HepG2 (cell line): ENCODE results near the gene ZNF106. TPM values are rescaled to one million over a fixed set of nuclear protein-coding genes. Genes with fewer than 3 reads are reported as not detected.

ENCODE experiments used
- CBX5 ChIP-seq: sonication (generic); formaldehyde crosslinking; IDR thresholded peaks from 2 replicates; pipeline ENCODE4 v1.4.0; 2020; ENCODE audit warnings: missing genetic modification reagents, borderline replicate concordance
- HMGA1 ChIP-seq: sonication (generic); formaldehyde crosslinking; conservative IDR thresholded peaks from 2 replicates; pipeline ENCODE4 v1.4.0; 2020; ENCODE audit warnings: missing genetic modification reagents
- ISL2 ChIP-seq: sonication (generic); formaldehyde crosslinking; IDR thresholded peaks from 2 replicates; pipeline ENCODE4 v1.5.0; 2020; ENCODE audit warnings: missing genetic modification reagents
- JARID2 ChIP-seq: sonication (generic); formaldehyde crosslinking; IDR thresholded peaks from 2 replicates; pipeline ENCODE4 v1.8.1; 2023; ENCODE audit warnings: missing genetic modification reagents, inconsistent platforms; ENCODE audit not compliant: insufficient replicate concordance
- MAZ ChIP-seq, 2 experiments: sonication (generic) in 1 of 2; formaldehyde crosslinking in 1 of 2; IDR thresholded peaks; 2 replicates each; pipeline versions ENCODE4 v1.5.0 to v1.6.1; 2012 to 2020; ENCODE audit warnings: low read depth in 2 of 2, mild to moderate bottlenecking in 2 of 2, borderline replicate concordance in 1 of 2, improper control_type of control experiment in 1 of 2, low read length in 1 of 2, missing genetic modification reagents in 1 of 2, moderate library complexity in 1 of 2
- MED1 ChIP-seq: sonication (generic); formaldehyde crosslinking; IDR thresholded peaks from 2 replicates; pipeline ENCODE4 v1.4.0; 2020; ENCODE audit warnings: missing genetic modification reagents
- MLXIP ChIP-seq: sonication (generic); formaldehyde crosslinking; IDR thresholded peaks from 2 replicates; pipeline ENCODE4 v1.9.0; 2021; ENCODE audit warnings: missing genetic modification reagents, borderline replicate concordance
- MXD4 ChIP-seq: IDR thresholded peaks from 2 replicates; pipeline ENCODE4 v1.6.1; 2016; ENCODE audit warnings: mild to moderate bottlenecking, missing biosample characterization, missing genetic modification reagents
- SALL1 ChIP-seq: sonication (generic); formaldehyde crosslinking; IDR thresholded peaks from 2 replicates; pipeline ENCODE4 v1.8.0; 2022; ENCODE audit warnings: mild to moderate bottlenecking, missing genetic modification reagents
- TBP ChIP-seq: sonication (generic); formaldehyde crosslinking; IDR thresholded peaks from 2 replicates; pipeline ENCODE4 v1.5.0; 2020; ENCODE audit warnings: missing genetic modification reagents
- TFAP4 ChIP-seq: sonication (generic); IDR thresholded peaks from 2 replicates; pipeline ENCODE4 v1.6.1; 2016; ENCODE audit warnings: low read depth, borderline replicate concordance
- THYN1 ChIP-seq: sonication (generic); formaldehyde crosslinking; IDR thresholded peaks from 2 replicates; pipeline ENCODE4 v1.8.1; 2023; ENCODE audit warnings: low read depth, mild to moderate bottlenecking, moderate library complexity, missing genetic modification reagents, borderline replicate concordance
- ZBTB1 ChIP-seq: sonication (generic); formaldehyde crosslinking; IDR thresholded peaks from 2 replicates; pipeline ENCODE4 v1.4.0; 2020; ENCODE audit warnings: missing genetic modification reagents, borderline replicate concordance
- ZMAT3 ChIP-seq: sonication (generic); formaldehyde crosslinking; conservative IDR thresholded peaks from 2 replicates; pipeline ENCODE4 v1.7.0; 2021; ENCODE audit warnings: missing genetic modification reagents
- ZMYM4 ChIP-seq: sonication (generic); formaldehyde crosslinking; IDR thresholded peaks from 2 replicates; pipeline ENCODE4 v1.8.1; 2023; ENCODE audit warnings: mild to moderate bottlenecking, missing genetic modification reagents
- ZNF124 ChIP-seq: sonication (generic); formaldehyde crosslinking; IDR thresholded peaks from 2 replicates; pipeline ENCODE4 v1.4.0; 2020; ENCODE audit warnings: missing genetic modification reagents
- ZNF816 ChIP-seq: sonication (generic); formaldehyde crosslinking; IDR thresholded peaks from 2 replicates; pipeline ENCODE4 v1.8.0; 2022; ENCODE audit warnings: missing genetic modification reagents, mild to moderate bottlenecking, borderline replicate concordance
- polyA plus RNA-seq, 8 experiments: library from polyadenylated mRNA; depleted of rRNA in 3 of 8; stranded (reverse) in 7 of 8; unstranded in 1 of 8; fragments of >200 nt; fragmentation: Illumina TruSeq in 4 of 8; extraction: Trizol in 4 of 8; gene quantifications; 2 replicates each; pipeline versions ENCODE4 v1.2.1 to v1.2.3, GENCODE V29; 2011 to 2016; ENCODE audit warnings: low read depth in 4 of 8, missing spikeins in 1 of 8, mixed read lengths in 1 of 8; ENCODE audit not compliant: insufficient read depth in 1 of 8
- total RNA-seq, 5 experiments: library from RNA; depleted of rRNA; stranded (reverse); fragments of >200 nt; fragmentation: Illumina TruSeq; extraction: Trizol; gene quantifications; 2 replicates each; pipeline ENCODE4 v1.2.3, GENCODE V29; 2016; ENCODE audit warnings: low read depth in 1 of 5
- TF ChIP-seq, protein P1 (sequence below): IDR thresholded peaks from 2 replicates; pipeline ENCODE4 v1.6.1; 2016; ENCODE audit warnings: mild to moderate bottlenecking
- TF ChIP-seq, protein P2 (sequence below): fragments of 450-650 bp; IDR thresholded peaks from 2 replicates; pipeline ENCODE4 v1.6.1; 2017
- TF ChIP-seq, protein P3 (sequence below): sonication (generic); formaldehyde crosslinking; IDR thresholded peaks from 2 replicates; pipeline ENCODE4 v1.4.0; 2020; ENCODE audit warnings: mild to moderate bottlenecking, missing genetic modification reagents

Gene ZNF106
- total and polyA plus RNA-seq, 2 of the 13 experiments (the other 11 are each of a cell fraction or from before 2014, with no cell fraction given) = 12.5 to 35.1 TPM

GRCh38 chr15:42392309-42393024 lies 98.5 kb downstream of the ZNF106 start (continued):
- TF ChIP-seq HMGA1 (CRISPR knock-in tag) (no peak), ZNF124 (peak; percentile 43), JARID2 (CRISPR knock-in tag) (no peak), SALL1 (peak; percentile 95), ZMYM4 (CRISPR knock-in tag) (peak; percentile 93), TFAP4 (peak; percentile 62; the same call in 1 of the 2 replicates), MXD4 (CRISPR knock-in tag) (0 out of 2 replicates have a peak, but pooled peaks have one; percentile 20), TBP (no peak), CBX5 (CRISPR knock-in tag) (no peak), ZBTB1 (CRISPR knock-in tag) (no peak), MAZ (IDR thresholded peaks at IDR 0.05; ENCODE audit: borderline replicate concordance, low read depth, low read length) (peak; percentile 58; the same call in 1 of the 2 replicates), MAZ (CRISPR knock-in tag; IDR thresholded peaks at IDR 0.05; ENCODE audit: low read depth) (peak; percentile 84), MED1 (peak; percentile 86), ISL2 (CRISPR knock-in tag) (no peak; the same call in 1 of the 2 replicates), MLXIP (CRISPR knock-in tag) (no peak), THYN1 (CRISPR knock-in tag) (no peak), ZMAT3 (CRISPR knock-in tag) (no peak), ZNF816 (CRISPR knock-in tag) (peak; percentile 74; the same call in 1 of the 2 replicates)
- TF ChIP-seq, protein P1, sequence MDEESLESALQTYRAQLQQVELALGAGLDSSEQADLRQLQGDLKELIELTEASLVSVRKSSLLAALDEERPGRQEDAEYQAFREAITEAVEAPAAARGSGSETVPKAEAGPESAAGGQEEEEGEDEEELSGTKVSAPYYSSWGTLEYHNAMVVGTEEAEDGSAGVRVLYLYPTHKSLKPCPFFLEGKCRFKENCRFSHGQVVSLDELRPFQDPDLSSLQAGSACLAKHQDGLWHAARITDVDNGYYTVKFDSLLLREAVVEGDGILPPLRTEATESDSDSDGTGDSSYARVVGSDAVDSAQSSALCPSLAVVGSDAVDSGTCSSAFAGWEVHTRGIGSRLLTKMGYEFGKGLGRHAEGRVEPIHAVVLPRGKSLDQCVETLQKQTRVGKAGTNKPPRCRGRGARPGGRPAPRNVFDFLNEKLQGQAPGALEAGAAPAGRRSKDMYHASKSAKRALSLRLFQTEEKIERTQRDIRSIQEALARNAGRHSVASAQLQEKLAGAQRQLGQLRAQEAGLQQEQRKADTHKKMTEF (CRISPR knock-in tag) = peak; percentile 95
- TF ChIP-seq, protein P2, sequence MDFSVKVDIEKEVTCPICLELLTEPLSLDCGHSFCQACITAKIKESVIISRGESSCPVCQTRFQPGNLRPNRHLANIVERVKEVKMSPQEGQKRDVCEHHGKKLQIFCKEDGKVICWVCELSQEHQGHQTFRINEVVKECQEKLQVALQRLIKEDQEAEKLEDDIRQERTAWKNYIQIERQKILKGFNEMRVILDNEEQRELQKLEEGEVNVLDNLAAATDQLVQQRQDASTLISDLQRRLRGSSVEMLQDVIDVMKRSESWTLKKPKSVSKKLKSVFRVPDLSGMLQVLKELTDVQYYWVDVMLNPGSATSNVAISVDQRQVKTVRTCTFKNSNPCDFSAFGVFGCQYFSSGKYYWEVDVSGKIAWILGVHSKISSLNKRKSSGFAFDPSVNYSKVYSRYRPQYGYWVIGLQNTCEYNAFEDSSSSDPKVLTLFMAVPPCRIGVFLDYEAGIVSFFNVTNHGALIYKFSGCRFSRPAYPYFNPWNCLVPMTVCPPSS = no peak
- TF ChIP-seq, protein P3, sequence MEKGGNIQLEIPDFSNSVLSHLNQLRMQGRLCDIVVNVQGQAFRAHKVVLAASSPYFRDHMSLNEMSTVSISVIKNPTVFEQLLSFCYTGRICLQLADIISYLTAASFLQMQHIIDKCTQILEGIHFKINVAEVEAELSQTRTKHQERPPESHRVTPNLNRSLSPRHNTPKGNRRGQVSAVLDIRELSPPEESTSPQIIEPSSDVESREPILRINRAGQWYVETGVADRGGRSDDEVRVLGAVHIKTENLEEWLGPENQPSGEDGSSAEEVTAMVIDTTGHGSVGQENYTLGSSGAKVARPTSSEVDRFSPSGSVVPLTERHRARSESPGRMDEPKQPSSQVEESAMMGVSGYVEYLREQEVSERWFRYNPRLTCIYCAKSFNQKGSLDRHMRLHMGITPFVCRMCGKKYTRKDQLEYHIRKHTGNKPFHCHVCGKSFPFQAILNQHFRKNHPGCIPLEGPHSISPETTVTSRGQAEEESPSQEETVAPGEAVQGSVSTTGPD (CRISPR knock-in tag) = no peak
